ENCODE results near the gene SEMA4C.

Gene SEMA4C

DNA sequence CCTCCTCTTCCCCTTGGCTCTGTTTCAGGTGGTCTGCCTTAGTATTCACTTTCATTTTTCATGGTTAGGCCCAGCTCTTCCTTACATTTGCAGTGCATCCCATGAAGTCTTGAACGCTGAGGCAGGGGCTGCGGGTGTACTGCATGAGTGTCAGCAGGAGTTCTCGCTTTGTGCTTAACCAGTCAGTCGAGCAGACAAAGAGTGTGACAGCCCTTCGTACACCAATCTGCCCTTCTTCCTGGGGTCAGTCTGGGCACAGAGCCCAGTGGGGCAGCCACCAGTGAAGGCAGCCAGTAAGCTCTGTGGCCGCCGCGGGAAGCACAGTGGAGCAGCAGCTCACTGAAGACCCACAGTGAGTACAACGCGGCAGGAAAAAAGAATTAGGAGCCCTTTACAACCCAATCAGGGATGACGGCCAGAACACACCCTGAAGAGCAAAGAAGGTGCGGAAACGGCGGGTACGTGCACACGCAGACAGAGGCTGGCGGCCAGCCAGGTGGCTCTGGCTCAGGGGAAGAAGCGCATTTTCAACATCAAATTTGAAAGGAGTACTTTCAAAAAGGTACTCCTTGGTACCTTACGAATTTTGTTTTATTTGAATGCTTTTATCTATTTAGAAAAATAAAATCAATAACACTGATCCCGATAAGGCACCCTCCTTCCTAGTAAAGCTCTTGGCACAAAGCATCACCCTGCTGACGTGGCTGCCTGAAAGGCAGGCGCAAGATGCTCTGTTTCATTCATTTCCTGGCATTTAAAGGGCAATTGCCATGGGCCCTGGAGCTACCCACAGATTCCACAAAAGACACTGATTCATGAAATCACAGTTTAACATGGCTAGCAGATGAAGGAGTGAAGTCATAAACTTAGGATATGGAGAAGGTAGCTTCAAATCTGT lies 47.0 kb upstream of the SEMA4C start:
- no peak for TF ChIP-seq SIN3A (IDR thresholded peaks at IDR 0.05; ENCODE audit: borderline replicate concordance, insufficient read depth, low read length)
- TF ChIP-seq, protein P1, sequence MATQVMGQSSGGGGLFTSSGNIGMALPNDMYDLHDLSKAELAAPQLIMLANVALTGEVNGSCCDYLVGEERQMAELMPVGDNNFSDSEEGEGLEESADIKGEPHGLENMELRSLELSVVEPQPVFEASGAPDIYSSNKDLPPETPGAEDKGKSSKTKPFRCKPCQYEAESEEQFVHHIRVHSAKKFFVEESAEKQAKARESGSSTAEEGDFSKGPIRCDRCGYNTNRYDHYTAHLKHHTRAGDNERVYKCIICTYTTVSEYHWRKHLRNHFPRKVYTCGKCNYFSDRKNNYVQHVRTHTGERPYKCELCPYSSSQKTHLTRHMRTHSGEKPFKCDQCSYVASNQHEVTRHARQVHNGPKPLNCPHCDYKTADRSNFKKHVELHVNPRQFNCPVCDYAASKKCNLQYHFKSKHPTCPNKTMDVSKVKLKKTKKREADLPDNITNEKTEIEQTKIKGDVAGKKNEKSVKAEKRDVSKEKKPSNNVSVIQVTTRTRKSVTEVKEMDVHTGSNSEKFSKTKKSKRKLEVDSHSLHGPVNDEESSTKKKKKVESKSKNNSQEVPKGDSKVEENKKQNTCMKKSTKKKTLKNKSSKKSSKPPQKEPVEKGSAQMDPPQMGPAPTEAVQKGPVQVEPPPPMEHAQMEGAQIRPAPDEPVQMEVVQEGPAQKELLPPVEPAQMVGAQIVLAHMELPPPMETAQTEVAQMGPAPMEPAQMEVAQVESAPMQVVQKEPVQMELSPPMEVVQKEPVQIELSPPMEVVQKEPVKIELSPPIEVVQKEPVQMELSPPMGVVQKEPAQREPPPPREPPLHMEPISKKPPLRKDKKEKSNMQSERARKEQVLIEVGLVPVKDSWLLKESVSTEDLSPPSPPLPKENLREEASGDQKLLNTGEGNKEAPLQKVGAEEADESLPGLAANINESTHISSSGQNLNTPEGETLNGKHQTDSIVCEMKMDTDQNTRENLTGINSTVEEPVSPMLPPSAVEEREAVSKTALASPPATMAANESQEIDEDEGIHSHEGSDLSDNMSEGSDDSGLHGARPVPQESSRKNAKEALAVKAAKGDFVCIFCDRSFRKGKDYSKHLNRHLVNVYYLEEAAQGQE (IDR thresholded peaks at IDR 0.05; ENCODE audit: insufficient read depth in 1 of 2, low read depth in 2 of 2, low read length in 2 of 2) = no peak
- TF ChIP-seq TAF1 (IDR thresholded peaks at IDR 0.05; ENCODE audit: borderline replicate concordance, insufficient read depth, low read length) = no peak
- no peak for TF ChIP-seq POLR2AphosphoS5 (IDR thresholded peaks at IDR 0.05; ENCODE audit: low read depth, low read length)
- TF ChIP-seq FOXP2 (optimal IDR thresholded peaks at IDR 0.05; ENCODE audit: borderline replicate concordance, extremely low read depth, extremely low read length, insufficient read depth) = no peak

DNA sequence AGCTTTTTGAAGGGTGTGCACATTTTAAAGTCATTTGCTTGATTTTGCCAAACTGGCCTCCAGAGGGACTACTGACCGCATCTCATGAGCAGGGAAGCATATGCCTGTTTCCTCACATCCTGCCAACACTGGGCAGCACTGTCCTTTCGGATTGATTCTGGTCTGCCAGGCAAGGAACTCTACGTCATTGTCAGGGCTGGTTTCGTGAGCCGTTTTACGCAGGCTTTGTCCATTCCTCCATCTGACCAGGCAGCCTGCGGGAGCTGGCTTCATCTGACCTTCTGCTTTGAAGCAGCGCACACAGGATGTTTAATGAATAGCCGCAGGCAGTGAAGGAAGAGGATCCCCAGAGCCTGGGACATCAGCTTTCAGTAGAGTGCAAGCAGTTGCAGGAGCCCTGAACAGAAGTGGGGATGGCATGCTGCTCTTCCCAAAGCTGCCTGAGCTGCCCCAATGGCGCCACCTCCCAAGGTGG lies 46.3 kb upstream of the SEMA4C start:
- TF ChIP-seq SIN3A (IDR thresholded peaks at IDR 0.05; ENCODE audit: borderline replicate concordance, insufficient read depth, low read length) = no peak
- TF ChIP-seq, protein P1 (IDR thresholded peaks at IDR 0.05; ENCODE audit: insufficient read depth in 1 of 2, low read depth in 2 of 2, low read length in 2 of 2) = no peak
- no peak for TF ChIP-seq FOXP2 (optimal IDR thresholded peaks at IDR 0.05; ENCODE audit: borderline replicate concordance, extremely low read depth, extremely low read length, insufficient read depth)
- no peak for TF ChIP-seq POLR2AphosphoS5 (IDR thresholded peaks at IDR 0.05; ENCODE audit: low read depth, low read length)
- TF ChIP-seq TAF1 (IDR thresholded peaks at IDR 0.05; ENCODE audit: borderline replicate concordance, insufficient read depth, low read length) = no peak

DNA sequence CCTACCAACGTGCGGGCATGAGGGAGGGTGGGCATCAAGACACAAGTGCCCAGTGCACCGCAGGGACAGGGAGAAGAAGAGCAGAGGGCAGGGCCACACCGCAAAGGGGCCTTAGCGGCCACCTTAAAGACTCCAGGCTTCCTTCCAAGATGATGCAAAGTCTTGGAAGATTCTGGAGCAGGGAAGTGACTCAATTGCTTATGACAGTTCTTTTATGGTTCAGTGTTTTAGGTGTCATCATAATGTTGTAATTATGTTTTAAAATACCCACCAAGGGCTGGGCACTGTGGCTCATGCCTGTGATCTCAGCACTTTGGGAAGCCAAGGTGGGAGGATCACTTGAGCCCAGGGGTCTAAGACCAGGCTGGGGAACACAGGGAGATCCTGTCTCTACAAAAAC lies 44.5 kb upstream of the SEMA4C start:
- no peak for TF ChIP-seq FOXP2 (optimal IDR thresholded peaks at IDR 0.05; ENCODE audit: borderline replicate concordance, extremely low read depth, extremely low read length, insufficient read depth)
- TF ChIP-seq, protein P1 (IDR thresholded peaks at IDR 0.05; ENCODE audit: insufficient read depth in 1 of 2, low read depth in 2 of 2, low read length in 2 of 2) = no peak
- TF ChIP-seq POLR2AphosphoS5 (IDR thresholded peaks at IDR 0.05; ENCODE audit: low read depth, low read length) = no peak
- TF ChIP-seq SIN3A (IDR thresholded peaks at IDR 0.05; ENCODE audit: borderline replicate concordance, insufficient read depth, low read length) = no peak
- no peak for TF ChIP-seq TAF1 (IDR thresholded peaks at IDR 0.05; ENCODE audit: borderline replicate concordance, insufficient read depth, low read length)

DNA sequence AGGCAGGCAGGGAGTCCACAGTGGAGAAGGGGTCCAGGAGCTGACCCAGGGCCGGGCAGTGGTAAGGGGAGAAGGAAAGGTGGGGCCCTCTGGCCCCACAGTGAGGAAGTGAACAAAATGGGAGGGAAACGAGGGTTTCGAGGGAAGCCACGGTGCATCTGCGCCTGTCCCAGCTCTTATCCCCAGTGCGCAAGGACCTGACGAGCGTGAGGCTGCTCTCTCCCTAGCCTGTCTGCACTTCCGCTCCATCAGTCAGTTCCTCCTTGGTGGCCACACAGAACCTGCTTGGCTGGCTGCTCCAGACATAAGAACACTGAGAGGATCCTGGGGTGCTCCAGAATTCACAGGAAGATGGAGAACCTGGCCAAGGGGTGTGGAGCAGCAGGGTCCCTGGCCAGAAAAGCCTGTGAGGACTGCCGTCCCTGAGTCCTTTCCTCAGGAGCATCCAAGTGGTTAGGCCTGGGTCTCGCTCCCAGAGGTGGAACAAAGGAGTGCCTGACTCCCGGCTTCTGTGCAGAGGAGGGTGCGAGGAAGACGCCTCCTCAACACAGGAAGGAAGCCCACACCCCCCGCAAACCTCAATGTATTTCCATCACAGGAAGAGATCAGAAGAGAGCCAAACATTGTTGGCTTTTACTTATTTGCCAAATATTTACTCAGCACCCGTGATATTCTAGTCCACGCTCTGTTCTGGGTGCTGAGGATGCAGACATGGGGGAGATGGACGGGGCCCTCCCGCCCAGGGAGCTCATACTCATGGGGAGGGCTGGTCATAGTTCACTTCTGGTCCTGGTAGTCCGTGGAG lies 43.7 kb upstream of the SEMA4C start:
- TF ChIP-seq FOXP2 (optimal IDR thresholded peaks at IDR 0.05; ENCODE audit: borderline replicate concordance, extremely low read depth, extremely low read length, insufficient read depth) = no peak
- no peak for TF ChIP-seq POLR2AphosphoS5 (IDR thresholded peaks at IDR 0.05; ENCODE audit: low read depth, low read length)
- TF ChIP-seq SIN3A (IDR thresholded peaks at IDR 0.05; ENCODE audit: borderline replicate concordance, insufficient read depth, low read length) = no peak
- TF ChIP-seq, protein P1 (IDR thresholded peaks at IDR 0.05; ENCODE audit: insufficient read depth in 1 of 2, low read depth in 2 of 2, low read length in 2 of 2) = no peak
- TF ChIP-seq TAF1 (IDR thresholded peaks at IDR 0.05; ENCODE audit: borderline replicate concordance, insufficient read depth, low read length) = no peak

All from PFSK-1 (cell line).